CD4-positive, alpha-beta T cell treated with Interferon gamma for 1 hour (primary cell): ENCODE measurements around the gene DNAJC10.

Experiments
- DNase-seq: peaks from one replicate; pipeline ENCODE4 v3.0.0-alpha.2; 2020

DNAJC10 gene

GRCh38 chr2:182804128-182804527, 88.1 kb downstream of the DNAJC10 start:
- DNase-seq, result no peak

DNA sequence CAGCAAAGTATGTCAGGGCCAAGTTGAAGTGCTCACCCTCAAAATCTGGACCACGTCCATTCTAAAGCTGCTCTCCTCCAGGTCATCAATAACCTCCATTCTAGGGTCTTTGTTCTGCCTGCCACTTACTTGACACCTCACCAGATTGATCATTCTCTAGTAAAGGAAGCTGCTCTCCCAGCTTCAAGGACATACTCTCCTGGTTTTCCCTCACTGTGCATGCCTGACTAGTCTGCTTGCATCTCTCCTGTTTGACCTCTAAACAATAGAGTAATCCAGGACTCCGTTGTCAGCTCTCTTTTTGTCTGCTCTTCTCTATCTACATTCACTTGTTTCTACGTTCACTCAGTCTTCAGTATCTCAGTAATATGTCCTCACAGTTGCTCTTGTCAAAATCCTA, 91.3 kb downstream of the DNAJC10 start:
- no peak for DNase-seq

DNA sequence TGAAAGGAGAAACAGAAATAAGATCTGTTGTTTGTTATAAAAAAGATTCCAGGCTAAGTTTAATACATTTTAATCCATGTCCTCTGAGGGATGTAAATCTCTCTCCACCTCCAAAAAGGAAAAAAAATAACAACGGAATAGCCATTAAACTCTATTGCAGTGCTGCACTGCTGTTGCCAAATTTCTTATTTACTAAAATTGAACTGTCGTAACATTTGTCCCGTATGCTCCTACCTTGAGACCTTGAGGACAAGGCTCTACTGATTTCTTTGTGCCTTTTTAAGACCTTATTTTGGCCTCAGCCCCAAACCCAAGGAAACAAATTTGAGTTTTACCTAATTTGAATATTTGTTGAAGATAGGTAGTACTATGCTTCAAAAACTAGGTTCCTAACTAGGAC, 94.0 kb downstream of the DNAJC10 start:
- no peak for DNase-seq

- DNase-seq, result no peak
Observed at GRCh38 chr2:182814380-182814779, 98.3 kb downstream of the DNAJC10 start.

- DNase-seq, result no peak
Observed at GRCh38 chr2:182814804-182815203, 98.7 kb downstream of the DNAJC10 start.

- DNase-seq, result no peak
Observed at GRCh38 chr2:182816866-182817265, 100.8 kb downstream of the DNAJC10 start.

DNA sequence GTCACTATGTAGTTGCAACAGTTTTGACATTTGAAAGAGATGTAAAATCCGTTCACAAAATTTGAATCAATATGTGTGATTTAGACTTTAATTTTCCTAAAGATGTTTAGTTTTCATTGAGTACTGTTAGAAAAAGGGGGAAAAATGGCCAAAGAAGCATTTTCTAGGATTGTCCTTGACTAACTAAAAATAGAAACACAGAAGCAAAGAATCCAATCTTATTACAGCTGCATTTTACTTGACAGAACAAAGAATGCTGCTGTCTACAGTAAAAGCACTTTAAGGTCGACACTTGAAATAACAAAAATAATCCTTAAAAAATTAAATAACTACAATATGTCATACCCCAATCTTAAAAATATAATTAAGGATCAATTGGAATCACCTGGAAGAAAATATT, 101.5 kb downstream of the DNAJC10 start:
- DNase-seq, result no peak

- no peak for DNase-seq
Observed at GRCh38 chr2:182818501-182818900, 102.4 kb downstream of the DNAJC10 start.

DNA sequence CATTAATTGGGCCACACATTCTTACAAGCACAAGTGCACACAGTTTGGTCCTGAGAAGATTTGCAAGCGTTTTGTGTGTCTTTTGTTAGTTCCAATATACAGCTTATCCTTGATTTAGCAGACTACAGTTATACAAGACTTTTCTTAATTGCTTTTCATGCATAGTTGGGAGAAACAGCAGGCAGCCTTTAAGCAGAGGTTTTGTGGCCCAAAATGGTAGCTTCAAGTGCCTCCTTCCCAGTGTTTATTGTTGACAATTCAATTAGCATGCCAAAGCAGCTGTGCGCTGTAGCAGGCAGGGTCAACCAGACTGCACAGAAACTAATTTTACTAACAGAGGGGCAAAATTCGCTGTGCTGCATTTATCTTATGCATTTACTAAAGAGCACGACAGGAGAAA, 102.9 kb downstream of the DNAJC10 start:
- no peak for DNase-seq

- no peak for DNase-seq
Observed at GRCh38 chr2:182819412-182819811, 103.4 kb downstream of the DNAJC10 start.

GRCh38 chr2:182821182-182821581, 105.1 kb downstream of the DNAJC10 start:
- no peak for DNase-seq

DNA sequence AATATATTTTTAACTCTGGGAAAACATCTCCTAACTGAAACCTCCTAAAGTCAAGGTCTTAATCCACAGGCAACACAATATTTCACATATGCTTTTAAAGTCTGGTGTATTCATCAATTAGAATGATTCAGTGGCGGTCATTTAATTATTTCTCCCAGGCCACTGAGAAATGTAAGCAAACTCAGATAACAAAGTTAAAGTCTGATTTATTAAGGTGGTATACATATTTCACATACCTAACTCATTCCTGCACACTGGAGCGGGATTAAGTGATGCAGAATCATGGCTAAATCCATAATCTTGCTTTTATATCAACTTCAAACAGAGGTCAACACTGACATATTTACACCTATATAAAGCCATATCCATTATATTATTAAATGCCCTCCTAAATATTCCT, 106.7 kb downstream of the DNAJC10 start:
- no peak for DNase-seq

- no peak for DNase-seq
Observed at GRCh38 chr2:182824056-182824766, 108.2 kb downstream of the DNAJC10 start.

- no peak for DNase-seq
Observed at GRCh38 chr2:182824767-182825158, 108.7 kb downstream of the DNAJC10 start.

- no peak for DNase-seq
Observed at GRCh38 chr2:182826064-182826463, 110.0 kb downstream of the DNAJC10 start.

- no peak for DNase-seq
Observed at GRCh38 chr2:182826496-182826895, 110.4 kb downstream of the DNAJC10 start.

GRCh38 chr2:182827182-182827879, 111.3 kb downstream of the DNAJC10 start:
- DNase-seq, result no peak

DNA sequence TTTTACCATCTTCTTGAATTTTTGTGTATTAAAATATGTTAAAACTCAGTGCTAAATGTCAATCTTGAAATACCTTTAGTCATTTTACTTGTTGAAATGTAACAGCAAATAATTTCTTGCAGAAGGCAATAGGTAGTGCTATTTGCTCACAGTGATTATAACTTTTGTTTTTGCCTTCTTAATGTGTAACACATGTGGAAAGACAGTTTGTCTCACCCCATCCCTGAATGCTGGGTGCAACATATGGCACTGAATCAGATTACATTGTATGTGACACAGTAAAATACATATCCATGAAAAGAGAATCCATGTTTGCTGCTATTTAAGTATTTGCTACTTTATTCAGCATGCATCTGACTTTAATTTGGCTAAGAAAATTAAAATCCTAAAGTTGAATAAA, 115.0 kb downstream of the DNAJC10 start:
- DNase-seq, result no peak

GRCh38 chr2:182831921-182832320, 115.9 kb downstream of the DNAJC10 start:
- no peak for DNase-seq

- no peak for DNase-seq
Observed at GRCh38 chr2:182833084-182833854, 117.2 kb downstream of the DNAJC10 start.

DNA sequence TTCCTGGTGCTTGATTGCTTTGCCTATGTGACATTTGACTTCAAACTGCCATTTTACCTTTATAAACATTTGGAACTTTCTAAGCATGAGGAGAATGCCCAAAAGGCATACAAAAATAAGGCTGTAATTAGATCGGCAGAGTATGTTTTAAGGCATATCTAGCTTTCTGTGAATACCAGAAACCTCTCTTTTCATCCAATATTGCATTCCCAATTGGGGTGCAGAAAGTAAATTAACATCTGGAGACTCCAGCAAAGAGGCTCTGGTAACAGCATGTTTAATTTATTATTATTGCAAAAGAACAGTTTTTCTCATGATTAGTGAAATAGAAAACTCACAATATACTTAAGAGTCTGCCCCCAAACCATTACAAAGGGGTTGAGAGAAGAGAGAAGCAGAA, 118.2 kb downstream of the DNAJC10 start:
- DNase-seq, result no peak

- no peak for DNase-seq
Observed at GRCh38 chr2:182836451-182836850, 120.4 kb downstream of the DNAJC10 start.
